Activated T-helper 9 cell treated with anti-CD3 and anti-CD28 coated beads, Interleukin-2, amount 50 U/mL, for 16 hours (primary cell): ENCODE measurements around the gene NAP1L4.

Experiments
- DNase-seq: peaks from one replicate; pipeline ENCODE4 v3.0.0-alpha.2; 2020; ENCODE audit warnings: low read depth

NAP1L4 gene

GRCh38 chr11:2992234-2992996 lies at the start of gene NAP1L4:
Gene NAP1L4 (minus strand): TSS chr11:2992329. CDS start chr11:2979220, 13,109 bp downstream.
- DNase-seq: peak; percentile 93

- DNase-seq: no peak
Observed at GRCh38 chr11:3040881-3041280, 48.8 kb upstream of the NAP1L4 start.

- DNase-seq: no peak
Observed at GRCh38 chr11:3037945-3038271, 45.8 kb upstream of the NAP1L4 start.

- DNase-seq: no peak
Observed at GRCh38 chr11:3037040-3037944, 45.2 kb upstream of the NAP1L4 start.

GRCh38 chr11:3036419-3036818 lies 44.3 kb upstream of the NAP1L4 start:
- no peak for DNase-seq

DNA sequence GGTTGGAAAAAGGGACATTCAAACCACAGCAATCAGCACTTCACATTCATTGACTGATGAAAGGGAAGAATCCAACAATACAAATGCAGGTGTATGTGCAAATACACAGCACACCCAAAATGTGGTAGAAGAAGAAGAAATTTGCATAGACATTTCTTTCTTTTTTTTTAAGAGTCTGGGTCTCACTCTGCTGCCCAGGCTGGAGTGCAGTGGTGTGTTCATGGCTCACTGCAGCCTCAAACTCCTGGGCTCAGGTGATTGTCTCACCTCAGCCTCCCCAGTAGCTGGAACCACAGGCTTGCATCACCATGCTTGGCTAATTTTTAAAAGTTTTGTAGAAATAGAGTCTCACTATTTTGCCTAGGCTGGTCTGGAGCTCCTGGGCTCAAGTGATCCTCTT lies 43.2 kb upstream of the NAP1L4 start:
- no peak for DNase-seq

DNA sequence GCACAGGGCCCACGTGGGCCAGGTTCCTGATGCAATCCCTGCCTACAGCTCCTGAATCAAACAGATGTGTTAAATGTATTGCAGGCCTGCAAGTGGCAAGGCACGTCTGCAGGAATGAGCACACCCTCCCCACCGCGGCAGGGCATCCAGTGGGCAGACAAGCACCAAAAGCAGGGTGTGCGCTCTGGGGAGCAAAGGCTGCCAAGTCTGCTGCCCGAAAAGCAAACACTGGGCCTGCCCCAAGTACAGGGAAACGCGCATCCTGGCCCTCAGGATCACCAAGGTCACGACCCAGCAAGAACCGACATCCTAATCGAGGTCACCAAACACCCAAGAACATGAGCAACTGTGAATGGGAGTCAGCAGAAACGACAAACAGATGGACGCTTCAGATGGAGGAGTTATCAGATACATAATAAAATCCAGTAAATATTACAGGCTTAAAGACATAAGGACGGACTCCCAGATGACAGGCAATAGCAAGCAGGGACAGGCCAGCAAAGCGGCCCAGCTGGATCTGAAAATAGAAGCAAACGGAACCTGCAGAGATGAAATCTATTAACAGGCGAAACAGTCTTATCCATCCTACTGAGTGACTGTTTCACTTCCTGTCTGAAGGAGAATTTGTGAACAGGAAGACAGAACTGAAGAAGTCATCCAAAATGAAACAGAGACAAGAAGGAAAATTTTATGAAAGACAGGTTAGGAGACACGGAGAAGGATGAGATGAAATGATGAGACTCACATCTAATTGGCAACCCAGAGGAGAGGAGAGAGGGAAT lies 38.4 kb upstream of the NAP1L4 start:
- DNase-seq: no peak

GRCh38 chr11:3028813-3029212 lies 36.7 kb upstream of the NAP1L4 start:
- no peak for DNase-seq

DNA sequence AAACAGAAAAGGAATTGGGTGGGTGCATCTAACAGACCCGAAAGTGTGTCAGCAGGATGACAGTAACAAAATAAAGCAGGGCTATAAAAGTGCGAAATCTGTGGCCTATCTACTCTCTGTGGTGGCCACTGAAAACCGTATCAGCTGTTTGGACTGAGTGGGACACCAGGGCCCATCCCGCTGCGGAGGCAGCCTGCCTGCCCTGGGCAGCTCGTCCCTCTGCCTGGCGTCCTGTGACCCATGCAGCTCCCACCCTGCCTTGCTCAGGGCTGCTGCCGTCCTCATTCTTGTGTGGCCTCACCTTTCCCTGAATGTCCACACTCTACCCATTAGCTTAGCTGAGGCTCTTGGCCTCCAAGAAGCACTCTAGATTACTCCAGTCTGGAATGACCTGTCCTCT lies 34.7 kb upstream of the NAP1L4 start:
- no peak for DNase-seq

GRCh38 chr11:3022982-3023381 lies 30.9 kb upstream of the NAP1L4 start:
- DNase-seq: no peak

DNA sequence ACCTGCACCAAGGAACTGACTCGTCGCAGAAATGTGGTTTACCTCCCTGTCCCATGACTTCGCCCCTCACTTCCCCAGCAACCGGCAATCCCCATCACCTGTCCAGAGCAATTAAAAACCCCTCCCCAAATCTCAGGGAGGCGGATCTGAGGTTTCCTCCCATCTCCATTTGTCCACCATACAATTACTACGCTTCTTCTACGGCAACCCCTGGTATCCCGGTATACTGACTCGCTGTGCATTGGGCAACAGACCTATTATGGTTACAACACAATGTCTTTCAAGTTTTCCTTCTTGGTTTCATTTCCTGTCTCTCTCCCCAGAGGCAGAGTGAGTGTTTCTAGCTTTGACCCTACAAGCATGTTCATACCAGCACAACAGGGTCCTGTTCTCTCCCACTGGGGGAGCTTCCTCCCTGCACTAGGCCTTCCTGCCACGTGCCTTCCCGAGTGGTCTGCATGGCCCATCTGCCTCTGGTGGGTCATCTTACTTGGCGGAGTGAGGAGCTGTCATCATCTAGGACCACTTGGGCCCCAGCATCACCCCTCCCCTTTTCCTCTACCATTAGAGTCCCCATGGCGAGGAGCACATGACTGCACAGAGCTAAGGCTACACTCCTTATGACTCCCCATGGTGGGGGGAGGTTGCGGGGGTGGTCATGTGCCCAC lies 30.3 kb upstream of the NAP1L4 start:
- no peak for DNase-seq

GRCh38 chr11:3021125-3021524 lies 29.0 kb upstream of the NAP1L4 start:
- DNase-seq: no peak

DNA sequence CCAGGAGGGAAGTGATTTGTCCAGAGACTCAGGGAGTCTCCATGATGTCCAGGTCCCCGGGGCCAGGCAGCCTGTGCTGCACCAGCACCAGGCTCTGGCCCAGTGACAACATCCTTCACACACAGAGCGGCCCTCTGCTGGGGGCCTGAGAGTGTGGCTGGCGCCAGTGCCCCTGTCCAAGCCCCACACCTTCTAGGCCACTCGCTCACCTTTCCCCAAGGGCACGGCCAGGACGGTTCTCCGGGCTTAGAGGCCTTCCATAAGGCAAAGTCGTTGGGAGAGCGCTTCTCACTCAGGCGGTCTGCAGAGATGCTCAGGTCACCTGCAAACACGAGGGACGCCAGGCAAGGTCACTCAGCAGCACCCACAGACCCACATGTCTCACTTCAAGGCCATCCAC lies 27.9 kb upstream of the NAP1L4 start:
- DNase-seq: no peak

DNA sequence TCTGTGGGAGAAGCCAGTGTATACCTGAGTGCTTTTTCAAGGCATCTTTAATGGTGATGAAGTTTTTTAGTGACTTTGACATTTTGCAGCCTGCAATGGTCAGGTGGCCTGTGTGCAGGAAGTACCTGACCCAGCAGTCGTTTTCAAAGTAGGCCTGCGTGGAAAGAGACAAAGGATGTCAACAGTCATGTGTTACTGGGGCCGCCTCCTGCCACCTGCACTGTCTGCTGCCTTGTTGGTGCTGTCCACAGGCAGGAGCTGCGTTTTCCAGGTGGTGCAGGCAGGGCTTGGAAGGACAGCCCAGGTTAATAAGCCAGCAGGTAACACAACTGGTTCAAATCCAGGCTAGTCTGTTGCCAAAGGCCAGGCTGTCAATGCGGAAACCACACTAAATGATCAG lies 26.5 kb upstream of the NAP1L4 start:
- no peak for DNase-seq

GRCh38 chr11:3016861-3017260 lies 24.7 kb upstream of the NAP1L4 start:
- no peak for DNase-seq

GRCh38 chr11:3015796-3016195 lies 23.7 kb upstream of the NAP1L4 start:
- no peak for DNase-seq

DNA sequence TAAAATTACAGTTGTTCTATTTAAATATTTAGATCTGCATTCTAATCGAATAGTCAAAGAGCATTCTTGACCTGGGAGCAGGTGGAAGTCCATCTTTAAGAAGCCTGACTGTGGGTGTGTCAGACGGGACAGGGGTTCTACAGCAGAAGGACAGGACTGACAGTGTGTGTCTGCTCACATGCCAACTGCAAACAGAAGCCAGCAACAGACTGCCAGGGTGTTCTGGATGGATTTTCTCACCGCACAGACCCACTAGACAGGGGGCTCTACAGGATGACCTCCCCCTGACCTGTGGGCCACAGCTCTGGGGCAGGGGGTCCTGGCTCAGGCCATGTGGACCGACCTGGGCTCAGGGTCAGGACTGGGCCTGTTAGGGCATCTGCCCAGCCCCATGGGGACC lies 22.8 kb upstream of the NAP1L4 start:
- no peak for DNase-seq

- DNase-seq: no peak
Observed at GRCh38 chr11:3014057-3014938, 22.2 kb upstream of the NAP1L4 start.

GRCh38 chr11:3011891-3012885 lies 20.1 kb upstream of the NAP1L4 start:
- no peak for DNase-seq
